ENCODE data around the gene DOCK1.

Gene DOCK1

GRCh38 chr10:127310923-127311322, 405.7 kb downstream of the DOCK1 start:
- peaks cover 6% of the 10 kb centered on the region for H3K4me1 ChIP-seq (ENCODE audit: control insufficient read depth, insufficient read depth, low read length)
- no peak overlapping the region for H3K4me3 ChIP-seq (ENCODE audit: low read length)
- H3K36me3 ChIP-seq (ENCODE audit: control insufficient read depth, insufficient read depth, low read length), result no peaks in the 10 kb centered on the region
- no peak overlapping the region for H3K9ac ChIP-seq (ENCODE audit: low read length)
- no peaks in the 10 kb centered on the region for H3K27me3 ChIP-seq (ENCODE audit: control insufficient read depth, insufficient read depth, low read length)
- no peaks in the 10 kb centered on the region for H3K9me3 ChIP-seq (ENCODE audit: control insufficient read depth, low read length)

- no peak overlapping the region for H3K9ac ChIP-seq (ENCODE audit: low read length)
- no peaks in the 10 kb centered on the region for H3K36me3 ChIP-seq (ENCODE audit: control insufficient read depth, insufficient read depth, low read length)
- H3K27me3 ChIP-seq (ENCODE audit: control insufficient read depth, insufficient read depth, low read length), result no peaks in the 10 kb centered on the region
- H3K4me3 ChIP-seq (ENCODE audit: low read length), result no peak overlapping the region
- H3K4me1 ChIP-seq (ENCODE audit: control insufficient read depth, insufficient read depth, low read length), result peaks cover 10% of the 10 kb centered on the region
- H3K9me3 ChIP-seq (ENCODE audit: control insufficient read depth, low read length), result no peaks in the 10 kb centered on the region
Measured at GRCh38 chr10:127313996-127314700, 408.9 kb downstream of the DOCK1 start.

- Histone ChIP-seq H3K4me1 (ENCODE audit: control insufficient read depth, insufficient read depth, low read length) (peaks cover 10% of the 10 kb centered on the region), H3K36me3 (ENCODE audit: control insufficient read depth, insufficient read depth, low read length) (no peaks in the 10 kb centered on the region), H3K27me3 (ENCODE audit: control insufficient read depth, insufficient read depth, low read length) (no peaks in the 10 kb centered on the region), H3K9me3 (ENCODE audit: control insufficient read depth, low read length) (no peaks in the 10 kb centered on the region), H3K4me3 (ENCODE audit: low read length) (no peak overlapping the region), H3K9ac (ENCODE audit: low read length) (no peak overlapping the region)
Measured at GRCh38 chr10:127314797-127315196, 409.6 kb downstream of the DOCK1 start.

- Histone ChIP-seq H3K4me3 (ENCODE audit: low read length) (no peak overlapping the region), H3K27me3 (ENCODE audit: control insufficient read depth, insufficient read depth, low read length) (no peaks in the 10 kb centered on the region), H3K4me1 (ENCODE audit: control insufficient read depth, insufficient read depth, low read length) (peaks cover 6% of the 10 kb centered on the region), H3K9ac (ENCODE audit: low read length) (no peak overlapping the region), H3K9me3 (ENCODE audit: control insufficient read depth, low read length) (no peaks in the 10 kb centered on the region), H3K36me3 (ENCODE audit: control insufficient read depth, insufficient read depth, low read length) (no peaks in the 10 kb centered on the region)
Measured at GRCh38 chr10:127315888-127316287, 410.7 kb downstream of the DOCK1 start.

GRCh38 chr10:127318396-127318795, 413.2 kb downstream of the DOCK1 start:
- H3K4me1 ChIP-seq (ENCODE audit: control insufficient read depth, insufficient read depth, low read length), result peaks cover 4% of the 10 kb centered on the region
- H3K36me3 ChIP-seq (ENCODE audit: control insufficient read depth, insufficient read depth, low read length), result no peaks in the 10 kb centered on the region
- no peak overlapping the region for H3K9ac ChIP-seq (ENCODE audit: low read length)
- H3K4me3 ChIP-seq (ENCODE audit: low read length), result no peak overlapping the region
- no peaks in the 10 kb centered on the region for H3K9me3 ChIP-seq (ENCODE audit: control insufficient read depth, low read length)
- no peaks in the 10 kb centered on the region for H3K27me3 ChIP-seq (ENCODE audit: control insufficient read depth, insufficient read depth, low read length)

GRCh38 chr10:127319271-127319670, 414.0 kb downstream of the DOCK1 start:
- H3K4me3 ChIP-seq (ENCODE audit: low read length), result no peak overlapping the region
- H3K27me3 ChIP-seq (ENCODE audit: control insufficient read depth, insufficient read depth, low read length), result no peaks in the 10 kb centered on the region
- H3K9me3 ChIP-seq (ENCODE audit: control insufficient read depth, low read length), result no peaks in the 10 kb centered on the region
- H3K9ac ChIP-seq (ENCODE audit: low read length), result no peak overlapping the region
- peaks cover 4% of the 10 kb centered on the region for H3K4me1 ChIP-seq (ENCODE audit: control insufficient read depth, insufficient read depth, low read length)
- H3K36me3 ChIP-seq (ENCODE audit: control insufficient read depth, insufficient read depth, low read length), result no peaks in the 10 kb centered on the region

GRCh38 chr10:127319691-127320090, 414.5 kb downstream of the DOCK1 start:
- H3K27me3 ChIP-seq (ENCODE audit: control insufficient read depth, insufficient read depth, low read length), result no peaks in the 10 kb centered on the region
- no peak overlapping the region for H3K4me3 ChIP-seq (ENCODE audit: low read length)
- no peaks in the 10 kb centered on the region for H3K9me3 ChIP-seq (ENCODE audit: control insufficient read depth, low read length)
- peaks cover 4% of the 10 kb centered on the region for H3K4me1 ChIP-seq (ENCODE audit: control insufficient read depth, insufficient read depth, low read length)
- no peak overlapping the region for H3K9ac ChIP-seq (ENCODE audit: low read length)
- H3K36me3 ChIP-seq (ENCODE audit: control insufficient read depth, insufficient read depth, low read length), result no peaks in the 10 kb centered on the region

- H3K9ac ChIP-seq (ENCODE audit: low read length), result no peak overlapping the region
- no peaks in the 10 kb centered on the region for H3K9me3 ChIP-seq (ENCODE audit: control insufficient read depth, low read length)
- H3K4me1 ChIP-seq (ENCODE audit: control insufficient read depth, insufficient read depth, low read length), result peaks cover 4% of the 10 kb centered on the region
- H3K36me3 ChIP-seq (ENCODE audit: control insufficient read depth, insufficient read depth, low read length), result no peaks in the 10 kb centered on the region
- H3K4me3 ChIP-seq (ENCODE audit: low read length), result no peak overlapping the region
- H3K27me3 ChIP-seq (ENCODE audit: control insufficient read depth, insufficient read depth, low read length), result no peaks in the 10 kb centered on the region
Measured at GRCh38 chr10:127320176-127320575, 414.9 kb downstream of the DOCK1 start.

GRCh38 chr10:127322286-127322685, 417.1 kb downstream of the DOCK1 start:
- Histone ChIP-seq H3K4me1 (ENCODE audit: control insufficient read depth, insufficient read depth, low read length) (peaks cover 4% of the 10 kb centered on the region), H3K27me3 (ENCODE audit: control insufficient read depth, insufficient read depth, low read length) (no peaks in the 10 kb centered on the region), H3K9me3 (ENCODE audit: control insufficient read depth, low read length) (no peaks in the 10 kb centered on the region), H3K4me3 (ENCODE audit: low read length) (no peak overlapping the region), H3K9ac (ENCODE audit: low read length) (no peak overlapping the region), H3K36me3 (ENCODE audit: control insufficient read depth, insufficient read depth, low read length) (no peaks in the 10 kb centered on the region)

GRCh38 chr10:127325506-127325905, 420.3 kb downstream of the DOCK1 start:
- Histone ChIP-seq H3K4me1 (ENCODE audit: control insufficient read depth, insufficient read depth, low read length) (peaks cover 3% of the 10 kb centered on the region), H3K36me3 (ENCODE audit: control insufficient read depth, insufficient read depth, low read length) (no peaks in the 10 kb centered on the region), H3K9ac (ENCODE audit: low read length) (no peak overlapping the region), H3K9me3 (ENCODE audit: control insufficient read depth, low read length) (no peaks in the 10 kb centered on the region), H3K4me3 (ENCODE audit: low read length) (no peak overlapping the region), H3K27me3 (ENCODE audit: control insufficient read depth, insufficient read depth, low read length) (no peaks in the 10 kb centered on the region)

- Histone ChIP-seq H3K9ac (ENCODE audit: low read length) (no peak overlapping the region), H3K27me3 (ENCODE audit: control insufficient read depth, insufficient read depth, low read length) (no peaks in the 10 kb centered on the region), H3K4me1 (ENCODE audit: control insufficient read depth, insufficient read depth, low read length) (peaks cover 3% of the 10 kb centered on the region), H3K36me3 (ENCODE audit: control insufficient read depth, insufficient read depth, low read length) (no peaks in the 10 kb centered on the region), H3K4me3 (ENCODE audit: low read length) (no peak overlapping the region), H3K9me3 (ENCODE audit: control insufficient read depth, low read length) (no peaks in the 10 kb centered on the region)
Measured at GRCh38 chr10:127326883-127327282, 421.7 kb downstream of the DOCK1 start.

GRCh38 chr10:127331696-127332095, 426.5 kb downstream of the DOCK1 start:
- H3K9ac ChIP-seq (ENCODE audit: low read length), result no peak overlapping the region
- H3K36me3 ChIP-seq (ENCODE audit: control insufficient read depth, insufficient read depth, low read length), result no peaks in the 10 kb centered on the region
- H3K4me3 ChIP-seq (ENCODE audit: low read length), result no peak overlapping the region
- peaks cover 3% of the 10 kb centered on the region for H3K4me1 ChIP-seq (ENCODE audit: control insufficient read depth, insufficient read depth, low read length)
- H3K27me3 ChIP-seq (ENCODE audit: control insufficient read depth, insufficient read depth, low read length), result no peaks in the 10 kb centered on the region
- no peaks in the 10 kb centered on the region for H3K9me3 ChIP-seq (ENCODE audit: control insufficient read depth, low read length)

- no peak overlapping the region for H3K4me3 ChIP-seq (ENCODE audit: low read length)
Measured at GRCh38 chr10:127332631-127333030, 427.4 kb downstream of the DOCK1 start.

More at GRCh38 chr10:127332631-127333030, 427.4 kb downstream of the DOCK1 start:
- Histone ChIP-seq H3K4me1 (ENCODE audit: control insufficient read depth, insufficient read depth, low read length) (peaks cover 3% of the 10 kb centered on the region), H3K9ac (ENCODE audit: low read length) (no peak overlapping the region), H3K36me3 (ENCODE audit: control insufficient read depth, insufficient read depth, low read length) (no peaks in the 10 kb centered on the region), H3K27me3 (ENCODE audit: control insufficient read depth, insufficient read depth, low read length) (no peaks in the 10 kb centered on the region), H3K9me3 (ENCODE audit: control insufficient read depth, low read length) (no peaks in the 10 kb centered on the region)
